Liver (tissue), 9 donors: Measurements from ENCODE around the gene MCEMP1. TPM values are rescaled to one million over a fixed set of nuclear protein-coding genes. Genes with fewer than 3 reads are reported as not detected.

Experiments used
- DNase-seq: peaks from one replicate; pipeline ENCODE4 v3.0.0-alpha.2; 2017; ENCODE audit warnings: low spot score
- H3K27ac ChIP-seq, 2 donors: one replicate each; pipeline ENCODE4 v1.7.0; 2013; ENCODE audit warnings: inconsistent platforms in 2 of 2, low read length in 2 of 2, control low read depth in 1 of 2, low read depth in 1 of 2, mild to moderate bottlenecking in 1 of 2
- H3K27me3 ChIP-seq, 4 donors: one replicate each; pipeline versions ENCODE4 v1.6.1 to v1.7.0; 2013; ENCODE audit warnings: low read length in 3 of 4, inconsistent platforms in 1 of 4, mild to moderate bottlenecking in 1 of 4, moderate library complexity in 1 of 4; ENCODE audit not compliant: control insufficient read depth in 4 of 4, insufficient read depth in 4 of 4
- H3K36me3 ChIP-seq, 4 donors: one replicate each; pipeline versions ENCODE4 v1.6.1 to v1.7.0; 2013; ENCODE audit warnings: low read length in 3 of 4, mild to moderate bottlenecking in 3 of 4, low read depth in 1 of 4, moderate library complexity in 1 of 4; ENCODE audit not compliant: control insufficient read depth in 4 of 4, insufficient read depth in 3 of 4
- H3K4me1 ChIP-seq, 4 donors: one replicate each; pipeline versions ENCODE4 v1.6.1 to v1.7.0; 2013; ENCODE audit warnings: low read length in 3 of 4, mild to moderate bottlenecking in 3 of 4, moderate library complexity in 1 of 4; ENCODE audit not compliant: control insufficient read depth in 4 of 4, insufficient read depth in 4 of 4
- H3K4me3 ChIP-seq, 3 donors: one replicate each; pipeline versions ENCODE4 v1.6.1 to v1.7.0; 2013; ENCODE audit warnings: low read length in 3 of 3, control low read depth in 1 of 3, low read depth in 1 of 3, mild to moderate bottlenecking in 1 of 3
- H3K9ac ChIP-seq, 2 donors: one replicate each; pipeline ENCODE4 v1.7.0; 2013; ENCODE audit warnings: low read length in 2 of 2, mild to moderate bottlenecking in 2 of 2, moderate library complexity in 2 of 2, control low read depth in 1 of 2, low read depth in 1 of 2
- H3K9me3 ChIP-seq, 4 donors: one replicate each; pipeline versions ENCODE4 v1.6.1 to v1.7.0; 2013; ENCODE audit warnings: low read length in 3 of 4; ENCODE audit not compliant: control insufficient read depth in 4 of 4
- CTCF ChIP-seq: fragments of 150-350 bp; IDR thresholded peaks from 2 replicates; pipeline ENCODE4 v1.5.1; 2017; ENCODE audit warnings: improper control_type of control experiment, low read depth, low read length; ENCODE audit not compliant: missing input control
- HNF4A ChIP-seq, 2 donors: conservative IDR thresholded peaks; 2 replicates each; pipeline ENCODE4 v1.6.1; 2016; ENCODE audit warnings: antibody characterized with exemption in 2 of 2, mild to moderate bottlenecking in 2 of 2
- JUND ChIP-seq, 2 donors: IDR thresholded peaks; 2 replicates each; pipeline ENCODE4 v1.6.1; 2016; ENCODE audit warnings: antibody characterized with exemption in 2 of 2
- RAD21 ChIP-seq, 2 donors: IDR thresholded peaks; 2 replicates each; pipeline ENCODE4 v1.6.1; 2016; ENCODE audit warnings: antibody characterized with exemption in 2 of 2, mild to moderate bottlenecking in 2 of 2
- RXRA ChIP-seq, 2 donors: IDR thresholded peaks; 2 replicates each; pipeline ENCODE4 v1.6.1; 2017 to 2018; ENCODE audit warnings: antibody characterized with exemption in 2 of 2, mild to moderate bottlenecking in 1 of 2
- SP1 ChIP-seq: IDR thresholded peaks from 2 replicates; pipeline ENCODE4 v1.6.1; 2018; ENCODE audit warnings: antibody characterized with exemption, mild to moderate bottlenecking
- TAF1 ChIP-seq: conservative IDR thresholded peaks from 2 replicates; pipeline ENCODE4 v1.6.1; 2016; ENCODE audit warnings: antibody characterized with exemption, mild to moderate bottlenecking
- YY1 ChIP-seq: IDR thresholded peaks from 2 replicates; pipeline ENCODE4 v1.6.1; 2016; ENCODE audit warnings: antibody characterized with exemption, mild to moderate bottlenecking
- WGBS: extraction: QIAGEN DNeasy Blood & Tissue Kit; methylation state at CpG from one replicate; pipeline ENCODE4 v1.1.7; 2013; 5-methylcytosine and 5-hydroxymethylcytosine counted together
- polyA plus RNA-seq, 2 donors: library from polyadenylated mRNA; stranded (reverse) in 1 of 2; unstranded in 1 of 2; fragments of 200-250 nt in 1 of 2; fragments of >200 nt in 1 of 2; fragmentation: Nextera tagmentation in 1 of 2; extraction: Ambion mirVana in 1 of 2; gene quantifications; one replicate each; pipeline versions ENCODE4 v1.2.1 to v1.2.3, GENCODE V29; 2013 to 2015
- total RNA-seq, 2 donors: library from RNA; depleted of rRNA; stranded (reverse); fragments of >200 nt; gene quantifications; one replicate each; pipeline ENCODE4 v1.2.3, GENCODE V29; 2014
- TF ChIP-seq, protein P1 (sequence below): IDR thresholded peaks from 2 replicates; pipeline ENCODE4 v1.6.1; 2016; ENCODE audit warnings: antibody characterized with exemption, mild to moderate bottlenecking
- donor health status: healthy.
- donor health status: healthy.
- donor health status: healthy.
- donor health status: healthy.
- donor health status: healthy.

MCEMP1 gene
- total and polyA plus RNA-seq, 4 donors, result 0.29 to 0.92 (median 0.48) TPM

- H3K4me3 ChIP-seq, result peak within 1 kb of the TSS; percentile 80 to 97 (median 93)
- H3K36me3 ChIP-seq, result peaks cover 0 to 6% (median 0%) of the 10 kb centered on the region in 4 donors
- H3K9me3 ChIP-seq, result no peaks in the 10 kb centered on the region
- peak within 1 kb of the TSS; percentile 45 to 92 for H3K9ac ChIP-seq
- DNase-seq, result peak; percentile 91
- peak within 1 kb of the TSS; percentile 84 to 91 for H3K27ac ChIP-seq
- no peaks in the 10 kb centered on the region for H3K27me3 ChIP-seq
- TF ChIP-seq RAD21 (IDR thresholded peaks at IDR 0.05), result peak; percentile 60 to 71
- TF ChIP-seq CTCF, result peak; percentile 97
- TF ChIP-seq SP1, result no peak
- under 1% methylated on average over 79 of the region's 79 CpGs for WGBS
- peaks cover 0 to 25% (median 13%) of the 10 kb centered on the region in 4 donors for H3K4me1 ChIP-seq
Observed at GRCh38 chr19:7680606-7681339, 3.9 kb downstream of the MCEMP1 start, which contains the start of gene TRAPPC5. Gene TRAPPC5, plus strand, starts transcription at chr19:7680833. Its CDS starts 1,421 bp downstream, at chr19:7682254.

DNA sequence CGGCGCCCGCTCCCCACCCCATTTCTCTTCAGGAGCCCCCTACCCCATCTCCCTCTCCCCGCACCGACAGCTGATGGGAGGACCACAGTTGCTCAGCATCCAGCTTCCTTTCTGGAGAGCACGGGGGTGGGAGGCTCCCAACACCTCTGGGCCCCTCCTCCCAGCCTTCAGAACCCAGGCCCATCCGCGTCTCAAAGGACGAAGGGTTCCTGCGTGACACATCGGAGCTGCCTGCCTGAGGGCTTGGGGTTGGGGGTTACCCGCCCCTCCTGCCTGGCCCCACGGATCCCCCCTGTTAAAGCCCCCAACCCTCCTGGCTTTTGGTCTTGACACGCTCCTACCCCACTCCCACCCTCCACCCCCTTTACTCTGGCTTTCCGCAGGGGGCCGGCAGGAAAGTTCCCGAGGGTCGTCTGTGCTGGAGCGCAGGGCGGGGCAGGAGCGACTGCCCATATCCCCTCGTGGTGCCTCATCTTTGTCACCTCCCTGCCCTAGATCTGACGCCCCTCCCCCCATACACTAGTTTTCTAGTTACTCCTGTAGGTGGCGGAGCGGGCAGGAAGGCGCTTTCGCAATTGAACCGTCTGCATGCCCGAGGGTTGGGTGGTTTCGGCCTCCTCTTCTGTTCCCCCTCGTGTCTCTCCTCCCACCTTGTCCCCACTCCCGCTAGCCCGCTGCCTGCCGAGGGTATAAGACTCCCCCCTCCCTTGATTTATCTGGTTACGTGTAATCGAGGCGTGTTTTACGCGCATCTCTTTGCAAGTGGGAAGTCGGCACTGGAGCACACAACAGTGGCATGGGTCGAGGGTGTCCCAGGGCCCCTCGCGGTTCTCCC lies 4.7 kb downstream of the MCEMP1 start:
- WGBS, result 14% methylated on average over 43 of the region's 43 CpGs
- H3K9ac ChIP-seq, result peak overlapping the region; percentile 45 to 92
- peak overlapping the region; percentile 80 to 97 (median 93) for H3K4me3 ChIP-seq
- peaks cover 0 to 6% (median 0%) of the 10 kb centered on the region in 4 donors for H3K36me3 ChIP-seq
- H3K4me1 ChIP-seq, result peaks cover 0 to 25% (median 13%) of the 10 kb centered on the region in 4 donors
- peak overlapping the region; percentile 84 to 91 for H3K27ac ChIP-seq
- TF ChIP-seq CTCF, result peak; percentile 49
- peak in 1 of 2 donors; percentile 29 for TF ChIP-seq RXRA (IDR thresholded peaks at IDR 0.05)
- no peak for TF ChIP-seq JUND (IDR thresholded peaks at IDR 0.05)
- TF ChIP-seq RAD21 (IDR thresholded peaks at IDR 0.05), result peak; percentile 69 to 81
- peak; percentile 27 for TF ChIP-seq SP1
- no peak for TF ChIP-seq TAF1
- no peaks in the 10 kb centered on the region for H3K27me3 ChIP-seq
- no peaks in the 10 kb centered on the region for H3K9me3 ChIP-seq
- peak; percentile 71 for DNase-seq

DNA sequence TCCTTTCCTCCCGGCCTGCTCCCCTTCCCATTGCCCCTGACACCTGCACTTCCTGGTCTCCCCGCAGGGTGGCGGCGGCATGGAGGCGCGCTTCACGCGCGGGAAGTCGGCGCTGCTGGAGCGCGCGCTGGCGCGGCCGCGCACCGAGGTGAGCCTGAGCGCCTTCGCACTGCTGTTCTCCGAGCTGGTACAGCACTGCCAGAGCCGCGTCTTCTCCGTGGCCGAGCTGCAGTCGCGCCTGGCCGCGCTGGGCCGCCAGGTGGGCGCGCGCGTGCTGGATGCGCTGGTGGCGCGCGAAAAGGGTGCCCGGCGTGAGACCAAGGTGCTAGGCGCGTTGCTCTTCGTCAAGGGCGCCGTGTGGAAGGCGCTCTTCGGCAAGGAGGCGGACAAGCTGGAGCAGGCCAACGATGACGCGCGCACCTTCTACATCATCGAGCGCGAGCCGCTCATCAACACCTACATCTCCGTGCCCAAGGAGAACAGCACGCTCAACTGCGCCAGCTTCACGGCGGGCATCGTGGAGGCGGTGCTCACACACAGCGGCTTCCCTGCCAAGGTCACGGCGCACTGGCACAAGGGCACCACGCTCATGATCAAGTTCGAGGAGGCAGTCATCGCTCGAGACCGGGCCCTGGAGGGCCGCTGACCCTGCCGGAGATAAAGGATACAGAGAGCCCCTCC lies 5.4 kb downstream of the MCEMP1 start:
- no peaks in the 10 kb centered on the region for H3K27me3 ChIP-seq
- H3K9me3 ChIP-seq, result no peaks in the 10 kb centered on the region
- peak overlapping the region in 1 of 2 donors; percentile 84 for H3K27ac ChIP-seq
- WGBS, result 88% methylated on average over 74 of the region's 74 CpGs
- peaks cover 0 to 25% (median 13%) of the 10 kb centered on the region in 4 donors for H3K4me1 ChIP-seq
- H3K36me3 ChIP-seq, result peaks cover 0 to 6% (median 0%) of the 10 kb centered on the region in 4 donors
- H3K4me3 ChIP-seq, result peak overlapping the region in 1 of 3 donors; percentile 80
- DNase-seq, result no peak
- no peak overlapping the region for H3K9ac ChIP-seq
- TF ChIP-seq, protein P1, sequence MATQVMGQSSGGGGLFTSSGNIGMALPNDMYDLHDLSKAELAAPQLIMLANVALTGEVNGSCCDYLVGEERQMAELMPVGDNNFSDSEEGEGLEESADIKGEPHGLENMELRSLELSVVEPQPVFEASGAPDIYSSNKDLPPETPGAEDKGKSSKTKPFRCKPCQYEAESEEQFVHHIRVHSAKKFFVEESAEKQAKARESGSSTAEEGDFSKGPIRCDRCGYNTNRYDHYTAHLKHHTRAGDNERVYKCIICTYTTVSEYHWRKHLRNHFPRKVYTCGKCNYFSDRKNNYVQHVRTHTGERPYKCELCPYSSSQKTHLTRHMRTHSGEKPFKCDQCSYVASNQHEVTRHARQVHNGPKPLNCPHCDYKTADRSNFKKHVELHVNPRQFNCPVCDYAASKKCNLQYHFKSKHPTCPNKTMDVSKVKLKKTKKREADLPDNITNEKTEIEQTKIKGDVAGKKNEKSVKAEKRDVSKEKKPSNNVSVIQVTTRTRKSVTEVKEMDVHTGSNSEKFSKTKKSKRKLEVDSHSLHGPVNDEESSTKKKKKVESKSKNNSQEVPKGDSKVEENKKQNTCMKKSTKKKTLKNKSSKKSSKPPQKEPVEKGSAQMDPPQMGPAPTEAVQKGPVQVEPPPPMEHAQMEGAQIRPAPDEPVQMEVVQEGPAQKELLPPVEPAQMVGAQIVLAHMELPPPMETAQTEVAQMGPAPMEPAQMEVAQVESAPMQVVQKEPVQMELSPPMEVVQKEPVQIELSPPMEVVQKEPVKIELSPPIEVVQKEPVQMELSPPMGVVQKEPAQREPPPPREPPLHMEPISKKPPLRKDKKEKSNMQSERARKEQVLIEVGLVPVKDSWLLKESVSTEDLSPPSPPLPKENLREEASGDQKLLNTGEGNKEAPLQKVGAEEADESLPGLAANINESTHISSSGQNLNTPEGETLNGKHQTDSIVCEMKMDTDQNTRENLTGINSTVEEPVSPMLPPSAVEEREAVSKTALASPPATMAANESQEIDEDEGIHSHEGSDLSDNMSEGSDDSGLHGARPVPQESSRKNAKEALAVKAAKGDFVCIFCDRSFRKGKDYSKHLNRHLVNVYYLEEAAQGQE, result no peak
- TF ChIP-seq YY1, result no peak
- TF ChIP-seq JUND (IDR thresholded peaks at IDR 0.05), result no peak
- no peak for TF ChIP-seq RAD21 (IDR thresholded peaks at IDR 0.05)
- no peak for TF ChIP-seq TAF1
- TF ChIP-seq HNF4A (conservative IDR thresholded peaks at IDR 0.05), result no peak
